IPS DF 4.7 (cell line): ENCODE results near the gene VAV3.
"Not testable (repeated sequence)": the region's sequence is repeated elsewhere in the genome, so short reads cannot be mapped to it uniquely, and the experiment has no call there.

ENCODE experiments used
- DNase-seq: peaks from one replicate; pipeline ENCODE4 v3.0.0-alpha.2; 2013; ENCODE audit warnings: low spot score; ENCODE audit errors: extremely low read depth

Gene VAV3

DNA sequence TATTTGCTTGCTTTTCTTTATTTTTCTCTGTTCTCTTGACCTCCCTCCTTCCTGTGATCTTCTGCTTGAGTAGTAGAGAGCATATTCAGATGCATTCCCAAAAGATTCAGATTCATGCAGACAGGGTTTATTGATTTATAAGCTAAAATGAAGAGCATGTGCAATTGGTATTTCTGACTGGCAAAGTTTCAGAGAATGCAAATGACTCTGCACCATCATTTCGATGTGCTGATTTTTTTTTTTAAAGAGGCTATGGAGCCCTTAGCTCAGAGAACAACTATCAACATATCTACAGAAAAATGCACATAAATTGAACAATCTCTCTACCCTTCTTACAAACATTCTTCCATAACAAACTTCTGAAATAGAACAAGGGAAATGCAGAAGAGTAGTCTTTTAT lies 312.0 kb downstream of the VAV3 start:
- DNase-seq = no peak

DNA sequence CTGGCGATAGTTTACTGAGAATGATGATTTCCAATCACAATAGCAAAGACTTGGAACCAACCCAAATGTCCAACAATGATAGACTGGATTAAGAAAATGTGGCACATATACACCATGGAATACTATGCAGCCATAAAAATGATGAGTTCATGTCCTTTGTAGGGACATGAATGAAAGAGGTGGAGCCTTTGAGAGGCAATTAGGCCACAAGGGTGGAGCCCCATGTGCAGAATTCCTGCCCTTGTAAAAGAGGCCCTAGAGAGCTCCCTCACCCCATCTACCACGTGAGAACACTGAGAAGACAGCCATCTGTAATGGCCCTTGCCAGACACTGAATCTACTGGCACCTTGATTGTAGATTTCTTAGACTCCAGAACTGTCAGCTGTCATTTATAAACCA lies 314.2 kb downstream of the VAV3 start:
- not testable (repeated sequence) for DNase-seq

DNA sequence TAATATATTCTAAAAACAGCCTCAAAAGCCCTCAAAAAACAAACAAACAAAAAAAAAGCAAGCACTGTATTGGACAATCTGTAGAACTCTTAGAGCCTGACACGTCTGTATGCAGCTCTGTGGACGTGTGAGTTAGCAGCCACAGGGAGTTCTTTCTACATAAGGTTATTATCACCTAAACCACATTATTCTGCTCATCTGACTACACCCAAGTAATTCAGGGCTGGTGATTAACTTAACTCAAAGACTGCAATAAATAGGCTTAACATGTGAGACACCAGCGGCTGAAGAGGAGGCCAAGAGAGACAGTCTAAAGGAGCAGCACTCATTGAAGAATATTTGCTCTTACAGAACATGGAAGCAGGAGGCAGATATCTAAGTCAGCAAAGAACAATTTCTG lies 316.0 kb downstream of the VAV3 start:
- no peak for DNase-seq

DNA sequence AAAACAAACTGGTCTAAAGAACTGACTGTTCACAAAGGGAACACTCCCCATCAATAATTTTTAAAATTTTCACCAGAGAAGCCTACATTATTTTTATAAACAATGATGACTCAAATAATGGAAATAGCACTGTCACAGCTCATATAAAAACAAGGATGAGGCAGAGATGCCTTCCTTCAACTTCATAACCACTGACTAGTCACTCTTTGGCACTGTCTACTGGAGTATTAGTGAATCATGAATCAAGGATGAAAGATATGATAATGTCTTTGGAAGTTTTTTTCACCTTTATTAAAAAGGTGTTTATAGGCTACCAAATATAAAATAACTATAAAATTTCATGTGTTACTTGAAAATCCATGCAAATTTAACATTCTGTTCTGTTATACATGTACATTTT lies 316.9 kb downstream of the VAV3 start:
- no peak for DNase-seq

DNA sequence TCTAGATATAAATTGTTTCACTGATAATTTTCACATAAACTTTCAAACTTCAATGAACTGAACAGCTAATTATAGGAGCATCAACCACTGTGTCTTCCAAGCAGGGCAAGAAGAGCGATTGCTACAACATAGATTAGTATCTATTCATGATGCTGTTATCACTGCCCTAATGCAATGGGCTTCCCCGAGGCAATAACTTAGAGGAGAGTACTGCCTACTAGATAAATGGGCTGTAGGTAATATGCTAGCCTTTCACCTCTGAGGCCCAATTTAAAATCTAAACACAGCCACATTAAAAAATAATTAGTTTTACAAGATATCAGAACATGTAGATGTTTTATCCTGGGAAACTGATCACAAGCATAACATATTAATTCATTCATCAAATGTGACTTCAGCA lies 318.0 kb downstream of the VAV3 start:
- DNase-seq = no peak

DNA sequence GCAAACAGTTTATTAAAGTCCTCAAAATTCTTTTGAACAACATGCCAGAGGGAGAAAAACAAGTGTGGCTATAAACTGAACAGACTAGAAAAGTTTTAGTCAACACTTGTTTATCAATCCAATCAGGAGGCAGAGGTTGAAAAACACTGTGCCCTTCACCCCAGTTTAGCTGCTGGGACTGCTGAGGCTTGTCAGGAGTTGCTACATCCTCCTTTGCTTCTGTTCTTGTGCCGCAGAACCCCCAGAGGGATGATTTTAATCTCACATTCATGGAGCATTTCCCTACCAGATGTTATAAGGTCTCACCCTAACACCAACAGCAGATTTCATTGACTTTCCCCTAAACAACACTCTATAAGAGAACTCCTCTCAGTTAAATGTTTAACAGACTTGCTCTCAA lies 321.2 kb downstream of the VAV3 start:
- DNase-seq = no peak

DNA sequence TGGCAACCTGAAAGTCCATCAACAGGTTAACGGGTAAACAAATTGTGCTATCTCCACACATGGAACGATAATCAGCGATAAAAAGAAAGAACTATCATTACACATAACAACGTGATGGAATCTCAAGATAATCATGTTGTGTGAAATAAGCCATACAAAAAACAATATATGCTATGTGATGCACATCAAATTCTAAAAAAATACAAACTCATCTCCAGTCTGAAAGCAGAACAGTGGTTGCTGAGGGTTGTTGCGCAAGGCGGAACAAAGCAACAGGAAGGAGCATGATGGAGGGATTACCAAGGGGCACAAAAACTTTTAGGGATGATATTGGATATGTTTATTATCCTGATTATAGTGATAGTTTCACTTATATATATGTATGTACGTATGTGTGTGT lies 324.8 kb downstream of the VAV3 start:
- no peak for DNase-seq

DNA sequence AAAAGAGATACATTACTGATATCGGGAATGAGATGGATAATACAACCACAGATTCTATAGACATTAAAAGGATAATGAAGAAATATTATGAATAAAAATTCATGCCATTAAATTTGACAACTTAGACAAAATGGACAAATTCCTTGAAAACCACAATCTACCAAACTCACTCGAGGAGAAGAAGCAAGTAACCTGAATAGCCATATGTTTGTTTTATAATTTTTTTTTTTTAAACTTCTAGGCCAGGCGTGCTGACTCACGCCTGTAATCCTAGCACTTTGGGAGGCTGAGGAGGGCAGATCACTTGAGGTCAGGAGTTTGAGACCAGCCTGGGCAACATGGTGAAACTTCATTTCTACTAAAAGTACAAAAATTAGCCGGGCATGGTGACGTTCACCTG lies 327.9 kb downstream of the VAV3 start:
- DNase-seq = no peak

DNA sequence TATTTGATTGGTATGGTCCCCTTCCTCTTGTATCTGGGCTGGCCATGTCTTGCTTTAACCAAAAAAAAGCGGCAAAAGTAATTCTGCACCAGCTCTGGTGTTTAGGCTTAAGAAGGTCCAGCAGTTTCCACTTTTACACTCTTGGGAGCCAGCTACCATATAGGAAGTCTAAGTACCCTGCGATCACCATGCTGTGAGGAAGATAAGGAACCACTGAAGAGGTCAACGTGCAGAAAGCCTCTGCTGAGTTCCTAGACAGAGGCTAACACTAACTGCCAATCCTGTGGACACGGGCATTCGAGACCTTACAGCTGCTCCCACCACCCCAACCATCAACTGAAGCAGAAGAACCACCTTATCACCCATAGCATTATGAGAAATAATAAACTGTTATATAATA lies 331.4 kb downstream of the VAV3 start:
- DNase-seq = no peak

DNA sequence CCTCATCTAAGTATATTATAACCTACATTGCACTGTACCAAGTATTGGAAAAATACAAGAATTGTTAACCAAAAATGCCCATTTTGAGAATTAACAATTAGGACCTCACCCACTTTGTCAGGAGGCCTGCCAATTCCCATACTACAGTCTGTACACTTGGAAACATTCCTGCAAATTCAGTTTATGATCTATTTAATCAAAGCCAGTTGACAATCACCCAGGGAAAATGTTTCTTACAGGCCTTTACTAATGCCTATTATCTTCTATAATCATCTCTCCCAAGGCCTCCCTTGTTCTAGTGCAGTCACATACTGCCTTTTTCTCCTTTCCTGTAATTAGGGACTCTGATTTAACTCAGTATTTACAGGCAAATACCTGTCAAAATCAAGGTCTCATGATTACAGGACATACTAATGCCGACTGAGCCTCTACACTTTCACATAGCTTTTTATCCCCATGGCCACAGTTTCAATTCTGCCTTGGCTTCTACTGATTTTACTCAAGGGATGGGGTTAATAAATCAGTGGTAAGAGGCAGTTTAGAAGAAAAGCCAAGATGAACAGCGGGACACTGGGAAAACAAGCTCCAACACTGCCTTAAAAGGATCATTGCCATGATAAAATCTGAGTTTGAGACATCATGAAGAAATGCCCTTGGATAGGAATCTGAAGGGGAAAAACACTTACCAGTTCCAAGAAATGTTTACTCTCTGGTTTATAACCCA lies 338.7 kb downstream of the VAV3 start:
- no peak for DNase-seq

DNA sequence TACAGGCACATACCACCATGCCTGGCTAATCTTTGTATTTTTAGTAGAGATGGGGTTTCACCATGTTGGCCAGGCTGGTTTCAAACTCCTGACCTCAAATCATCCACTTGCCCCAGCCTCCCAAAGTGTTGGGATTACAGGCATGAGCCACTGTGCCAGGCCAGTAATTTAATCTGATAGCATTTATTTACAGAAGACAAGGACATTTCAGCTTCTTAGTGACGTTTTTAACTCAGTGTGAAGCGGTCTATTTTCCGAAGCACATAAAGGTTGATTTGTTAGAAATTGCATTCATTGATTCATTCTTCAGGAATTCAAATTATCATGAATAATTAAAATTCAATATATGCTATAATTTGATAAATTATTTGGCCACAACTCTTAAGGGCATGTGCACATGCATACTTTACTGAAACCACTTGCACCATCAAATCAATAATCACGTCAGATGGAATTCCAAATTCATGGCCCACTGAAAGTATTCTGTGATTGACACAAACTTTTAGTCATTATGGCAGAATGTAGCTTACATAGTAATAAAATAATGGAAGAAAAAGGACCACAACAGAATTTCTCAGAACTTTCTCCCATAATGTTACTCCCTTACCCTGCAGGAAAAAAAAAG lies 339.5 kb downstream of the VAV3 start:
- no peak for DNase-seq

DNA sequence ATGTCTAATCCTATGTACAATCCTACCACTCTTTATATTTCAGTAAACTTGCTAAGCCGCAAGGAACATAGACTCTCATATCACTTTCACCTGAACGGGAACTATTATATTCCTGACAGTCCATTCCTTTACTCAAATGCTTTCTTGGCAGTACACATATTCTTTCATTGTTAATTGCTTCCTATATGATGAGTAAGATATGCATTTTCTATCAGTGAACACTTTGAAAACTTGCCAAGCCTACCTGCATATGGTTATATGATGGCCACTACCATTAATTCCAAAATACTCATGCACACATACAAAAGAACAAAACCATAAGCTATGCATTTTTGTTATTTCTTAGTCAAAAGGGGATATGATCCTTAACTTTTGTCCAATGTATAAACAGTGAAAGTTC lies 341.5 kb downstream of the VAV3 start:
- no peak for DNase-seq

DNA sequence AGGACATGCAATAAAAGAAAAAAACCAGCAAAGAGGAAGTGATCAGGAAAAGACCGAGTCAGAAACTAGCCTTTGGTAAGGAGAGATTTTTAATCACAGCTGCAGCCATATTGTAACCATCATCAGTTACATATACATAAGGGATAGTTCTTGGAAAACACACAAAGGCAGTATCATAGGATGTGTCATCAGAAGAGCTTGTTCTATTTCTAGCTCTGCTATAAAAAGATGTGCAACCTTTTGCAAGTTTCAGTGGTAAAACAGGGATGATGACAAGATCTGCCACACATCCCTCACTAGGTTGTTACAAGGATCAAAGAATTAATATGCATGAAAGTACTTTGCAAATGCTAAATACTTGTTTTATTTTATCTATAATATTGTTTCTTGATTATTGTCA lies 342.0 kb downstream of the VAV3 start:
- DNase-seq = no peak

DNA sequence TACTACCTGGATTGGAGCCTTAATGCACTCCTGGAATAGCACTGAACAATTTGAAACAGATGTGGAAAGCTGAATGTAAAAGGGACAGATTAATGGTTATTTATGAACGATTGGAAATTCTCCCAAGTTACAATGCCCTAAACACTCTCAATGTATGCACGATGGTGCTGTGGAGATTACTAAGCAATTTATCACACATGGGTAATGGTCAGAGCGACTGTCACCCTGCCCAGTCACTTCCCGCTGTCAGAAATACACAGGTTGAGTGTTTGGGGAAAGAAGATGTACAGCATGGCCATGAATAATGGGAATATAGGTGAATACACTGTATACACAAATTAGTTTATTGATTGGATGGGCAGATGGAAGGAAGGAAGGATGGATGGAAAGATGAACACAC lies 342.4 kb downstream of the VAV3 start:
- DNase-seq = no peak

DNA sequence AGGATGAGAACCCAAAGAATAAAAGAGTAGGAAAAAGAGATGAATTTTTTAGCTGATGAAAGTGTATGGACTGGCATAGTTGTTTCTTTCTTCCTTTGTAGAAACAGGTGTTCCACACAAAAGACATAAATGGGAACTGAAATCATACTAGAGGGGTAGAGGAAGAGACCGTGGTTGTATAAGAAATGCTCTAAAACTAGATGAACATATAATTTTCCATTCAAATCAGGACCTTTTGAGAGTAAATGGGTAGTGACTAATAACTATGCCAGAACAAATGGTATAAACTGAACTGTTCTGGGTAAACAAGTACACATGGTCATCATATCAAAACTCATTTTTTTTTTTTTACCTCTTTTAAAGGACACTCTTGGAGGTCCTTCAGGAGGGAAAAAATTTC lies 344.2 kb downstream of the VAV3 start:
- DNase-seq = no peak

DNA sequence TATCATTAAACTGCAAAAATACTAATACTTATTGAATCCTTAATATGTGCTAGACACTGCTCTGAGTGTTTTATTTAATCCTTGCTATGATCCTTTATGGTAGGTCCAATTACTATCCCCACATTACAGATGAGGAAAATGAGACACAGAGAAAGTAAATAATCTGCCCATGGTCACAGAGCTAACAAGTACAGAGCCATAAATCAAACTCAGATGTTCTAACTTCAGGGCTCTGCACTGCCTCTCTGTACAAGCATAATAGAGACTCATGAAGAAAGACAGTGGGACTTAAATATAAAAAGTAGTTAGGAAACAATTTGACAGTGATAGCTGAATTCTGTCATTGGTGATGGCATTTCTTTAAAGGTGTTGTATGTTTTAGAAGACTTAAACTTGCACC lies 346.4 kb downstream of the VAV3 start:
- no peak for DNase-seq

DNA sequence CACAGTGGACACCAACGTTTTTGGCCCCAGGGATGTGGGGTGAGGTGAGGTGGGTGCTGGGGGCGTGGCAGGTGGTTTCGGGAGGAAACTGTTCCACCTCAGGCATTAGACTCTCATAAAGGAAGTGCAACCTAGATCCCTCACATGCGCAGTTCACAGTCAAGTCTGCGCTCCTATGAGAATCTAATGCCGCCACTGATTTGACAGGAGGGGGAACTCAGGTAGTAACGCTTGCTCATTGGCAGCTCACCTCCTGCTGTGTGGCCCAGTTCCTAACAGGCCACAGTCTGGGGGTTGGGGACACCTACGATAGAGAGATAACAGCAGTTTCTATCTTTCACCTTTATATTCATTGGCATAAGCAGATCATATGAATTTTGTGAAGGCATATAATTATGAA lies 347.1 kb downstream of the VAV3 start:
- DNase-seq = no peak

DNA sequence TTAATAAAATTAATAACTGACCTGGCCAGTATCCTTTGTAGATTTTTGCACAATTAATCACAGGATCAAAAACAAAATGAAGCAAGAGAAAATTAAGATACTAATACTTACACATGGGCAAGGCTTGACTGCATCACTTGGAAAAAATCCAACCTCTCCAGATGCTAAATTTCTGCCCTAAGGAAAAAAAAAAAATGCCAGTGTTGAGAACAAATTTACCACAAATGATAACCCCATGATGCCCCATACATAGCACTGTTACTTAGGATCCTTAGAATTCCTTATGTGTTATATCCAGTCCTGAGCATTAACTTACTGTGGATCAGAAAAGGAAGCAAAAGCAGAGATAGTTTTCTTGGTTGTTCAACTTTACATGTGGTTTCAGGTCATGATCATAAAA lies 347.5 kb downstream of the VAV3 start:
- no peak for DNase-seq

DNA sequence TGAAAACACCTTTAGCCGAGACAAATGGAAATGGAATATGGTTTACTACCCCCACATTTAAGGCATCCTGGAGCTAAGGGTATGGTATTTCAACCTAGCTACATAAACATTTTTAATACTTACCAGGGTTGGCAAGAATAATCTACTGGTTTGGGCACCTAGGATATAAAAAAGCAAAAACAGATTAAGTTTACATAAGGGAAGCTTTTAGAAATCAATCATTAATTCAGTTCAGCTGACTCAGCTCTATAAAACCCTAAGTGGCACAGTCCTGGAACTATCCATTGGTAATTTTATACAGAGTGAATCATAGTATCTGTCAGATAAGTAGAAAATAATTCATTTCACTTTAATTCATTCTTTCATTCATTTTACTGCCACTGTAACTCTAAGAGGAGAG lies 355.2 kb downstream of the VAV3 start:
- no peak for DNase-seq

DNA sequence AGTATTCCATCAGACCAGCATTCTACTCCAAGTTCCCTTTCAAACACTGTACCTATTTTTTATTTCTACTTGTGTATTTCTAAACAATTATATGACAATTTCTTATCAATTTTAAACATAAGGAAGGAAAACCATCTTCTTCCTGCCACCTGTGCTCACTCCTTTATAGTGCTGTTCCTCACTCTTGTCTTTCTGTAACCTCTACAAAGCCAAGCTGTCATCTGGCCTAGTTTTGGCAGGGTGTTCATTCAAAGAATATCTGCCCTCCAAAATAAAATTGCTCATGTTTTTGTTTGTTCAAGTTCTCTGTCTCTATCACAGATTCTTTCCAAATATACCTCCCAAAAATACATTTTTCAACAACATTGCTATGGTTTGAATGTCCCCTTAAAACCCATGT lies 360.2 kb downstream of the VAV3 start:
- DNase-seq = no peak

DNA sequence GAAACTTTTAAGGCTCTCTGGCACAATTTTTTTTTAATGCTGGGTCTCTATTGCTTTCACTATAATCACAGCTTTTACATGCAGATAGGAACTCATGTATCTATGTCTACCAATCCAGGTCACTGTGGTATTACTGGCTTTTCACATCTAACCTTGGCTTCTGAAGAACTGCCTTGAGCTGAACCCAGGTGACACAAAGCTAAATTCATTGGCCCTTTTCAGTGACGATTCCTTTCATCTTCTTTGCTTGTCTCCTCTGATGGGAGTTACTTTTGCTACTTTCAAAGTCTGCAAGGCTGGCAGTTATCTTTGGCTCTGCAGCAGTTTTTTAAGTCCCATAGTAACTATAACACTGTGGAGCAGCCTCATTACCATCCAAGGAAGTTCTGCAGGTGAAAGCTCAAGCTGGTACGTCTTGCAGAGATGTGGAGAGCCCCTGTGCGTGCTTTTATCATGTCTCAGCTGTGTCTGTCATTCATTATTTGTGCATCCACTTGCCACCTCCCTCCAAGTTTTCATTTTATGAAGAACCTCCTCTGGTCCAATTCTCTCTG lies 364.3 kb downstream of the VAV3 start:
- DNase-seq = no peak

DNA sequence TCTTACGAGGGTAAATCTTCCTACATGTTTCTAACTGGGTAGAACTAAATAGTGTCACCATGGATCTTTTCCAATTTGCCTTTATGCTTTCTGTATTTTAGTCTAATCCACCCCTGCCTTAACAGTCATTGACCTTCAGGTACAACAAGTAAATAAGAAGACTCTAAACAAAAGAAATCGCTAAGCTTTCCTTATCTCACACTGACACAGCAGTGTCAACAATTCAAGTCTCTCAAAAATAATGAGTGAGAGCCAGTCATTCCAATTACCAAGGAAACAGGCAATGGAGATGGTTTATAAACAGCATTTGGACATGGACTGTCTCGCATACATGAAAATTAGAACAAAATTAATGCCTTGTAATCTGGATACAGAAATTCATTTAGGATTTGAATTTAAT lies 365.8 kb downstream of the VAV3 start:
- DNase-seq = no peak

DNA sequence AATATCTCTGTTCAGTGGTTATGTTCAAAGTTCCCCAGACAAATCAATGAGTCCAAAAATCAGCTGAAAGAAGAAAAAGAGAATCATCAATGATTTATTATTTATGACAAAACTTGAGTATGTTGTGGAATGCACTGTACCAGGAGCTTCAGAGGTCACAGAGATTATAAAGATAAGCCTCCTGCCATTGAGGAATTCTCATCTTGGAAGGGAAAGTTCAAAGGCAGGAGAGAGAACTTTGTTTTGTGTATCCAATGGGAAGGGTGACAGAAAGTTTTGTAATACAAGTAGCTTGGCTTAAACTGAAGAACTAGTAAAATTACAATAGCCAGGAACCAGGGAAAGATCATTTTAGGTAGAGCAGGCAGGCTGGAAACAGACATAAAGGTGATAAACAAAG lies 367.7 kb downstream of the VAV3 start:
- DNase-seq = no peak
